Astrocyte of the spinal cord (primary cell): ENCODE data around the gene PLXNA1.

Source experiments
- DNase-seq: peaks from one replicate; pipeline ENCODE4 v3.0.0; 2011; ENCODE audit warnings: low read depth, low spot score
- H3K4me3 ChIP-seq: 2 replicates; pipeline ENCODE4 v1.5.1; 2011; ENCODE audit warnings: low read depth, mild to moderate bottlenecking, low read length, moderate library complexity
- CTCF ChIP-seq: IDR thresholded peaks from 2 replicates; pipeline ENCODE4 v1.5.1; 2012; ENCODE audit warnings: low read depth, mild to moderate bottlenecking, low read length, inconsistent platforms
- in situ Hi-C: cut with HindIII; loops from 2 replicates; pipeline ENCODE4 v1.10.0; 2017; ENCODE audit warnings: low sequenced_read_pairs

The PLXNA1 gene

GRCh38 chr3:127027811-127028548 lies 45.1 kb downstream of the PLXNA1 start:
- in situ Hi-C loops, result no loop called here
- TF ChIP-seq CTCF, result no peak
- no peak for DNase-seq
- no peak overlapping the region for H3K4me3 ChIP-seq

GRCh38 chr3:127028781-127029657 lies 46.1 kb downstream of the PLXNA1 start:
- in situ Hi-C loops, result no loop called here
- no peak for DNase-seq
- no peak for TF ChIP-seq CTCF
- no peak overlapping the region for H3K4me3 ChIP-seq

- DNase-seq, result no peak
- no peak for TF ChIP-seq CTCF
- in situ Hi-C loops, result no loop called here
- no peak overlapping the region for H3K4me3 ChIP-seq
Observed at GRCh38 chr3:127029658-127030507, 47.0 kb downstream of the PLXNA1 start.

GRCh38 chr3:127030508-127031412 lies 47.8 kb downstream of the PLXNA1 start:
- no peak for TF ChIP-seq CTCF
- no peak for DNase-seq
- no peak overlapping the region for H3K4me3 ChIP-seq
- in situ Hi-C loops, result no loop called here

- in situ Hi-C loops, result no loop called here
Observed at GRCh38 chr3:127031413-127031810, 48.5 kb downstream of the PLXNA1 start.

More at GRCh38 chr3:127031413-127031810, 48.5 kb downstream of the PLXNA1 start:
- H3K4me3 ChIP-seq, result no peak overlapping the region
- no peak for TF ChIP-seq CTCF
- DNase-seq, result no peak
